ENCODE data around the gene WWOX.

Gene WWOX

DNA sequence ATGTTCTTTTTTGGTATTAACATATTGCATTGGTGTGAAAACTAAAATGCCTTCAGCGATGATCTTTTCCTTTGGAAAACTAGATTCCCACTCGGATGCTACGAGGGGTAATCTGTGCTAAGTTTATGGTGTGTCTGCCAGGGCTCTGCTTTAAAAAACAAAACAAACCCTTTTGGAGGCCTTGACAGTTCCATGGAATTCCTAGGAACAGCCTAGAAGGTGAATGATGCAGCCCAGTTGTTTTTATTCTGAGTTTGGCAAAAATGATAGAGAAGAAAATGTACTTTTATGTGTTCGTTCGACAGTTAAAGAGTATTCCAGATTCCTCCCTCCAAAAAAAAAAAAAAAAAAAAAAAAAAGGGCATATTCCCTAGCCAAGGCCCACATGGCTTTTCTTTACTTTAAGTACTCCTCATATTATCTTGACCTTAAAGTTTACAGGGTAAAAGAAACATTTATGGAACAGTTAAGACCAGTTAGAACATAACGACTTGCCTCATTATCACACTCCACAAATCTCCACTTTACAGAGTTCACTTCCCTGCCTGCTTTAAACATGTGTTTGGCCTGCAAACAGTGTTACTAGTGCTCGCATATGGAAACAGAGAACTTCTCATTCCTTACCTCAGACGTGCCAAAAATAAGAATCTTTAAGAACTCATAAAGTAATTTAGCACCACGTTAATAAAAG is 159.1 kb downstream of the WWOX start:
- DNase-seq (ENCODE audit: extremely low read depth in 1 of 2, low read depth in 1 of 2): no peak

DNA sequence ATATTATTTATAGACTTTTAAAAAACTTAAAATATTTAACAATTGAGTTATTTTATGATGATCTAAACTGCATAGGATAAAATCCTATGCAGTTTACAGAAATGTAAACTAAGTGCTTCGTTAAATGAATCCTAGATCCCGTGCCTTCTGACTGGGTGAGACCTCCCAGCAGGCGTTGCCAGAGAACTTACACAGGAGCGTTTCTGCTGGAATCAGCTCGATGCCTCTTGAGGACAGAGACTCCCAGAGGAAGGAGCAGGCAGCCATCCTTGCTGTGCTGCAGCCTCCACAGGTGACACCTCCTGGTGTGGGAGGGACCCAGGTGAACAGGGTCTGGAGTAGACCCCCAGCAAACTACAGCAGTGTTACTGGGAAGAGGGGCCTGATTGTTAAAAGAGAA is 160.4 kb downstream of the WWOX start:
- no peak for DNase-seq (ENCODE audit: extremely low read depth in 1 of 2, low read depth in 1 of 2)

DNA sequence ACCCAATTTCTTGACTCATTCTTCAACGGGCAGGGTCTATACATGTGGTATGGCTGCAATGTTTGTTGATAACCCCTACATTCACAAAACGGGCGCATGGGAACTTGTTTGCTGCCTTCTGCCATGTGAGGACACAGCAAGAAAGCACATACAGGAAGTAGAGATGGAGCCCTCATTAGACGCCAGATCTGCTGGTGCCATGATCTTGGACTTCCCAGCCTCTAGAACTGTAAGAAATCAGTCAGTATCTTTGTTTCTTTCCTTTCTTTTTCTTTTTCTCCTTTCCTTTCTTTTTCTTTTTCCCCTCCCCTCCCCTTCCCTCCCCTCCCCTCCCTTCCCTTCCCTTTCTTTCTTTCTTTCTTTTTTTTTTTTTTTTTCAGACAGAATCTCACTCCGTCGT is 165.2 kb downstream of the WWOX start:
- no peak for DNase-seq (ENCODE audit: extremely low read depth in 1 of 2, low read depth in 1 of 2)

DNA sequence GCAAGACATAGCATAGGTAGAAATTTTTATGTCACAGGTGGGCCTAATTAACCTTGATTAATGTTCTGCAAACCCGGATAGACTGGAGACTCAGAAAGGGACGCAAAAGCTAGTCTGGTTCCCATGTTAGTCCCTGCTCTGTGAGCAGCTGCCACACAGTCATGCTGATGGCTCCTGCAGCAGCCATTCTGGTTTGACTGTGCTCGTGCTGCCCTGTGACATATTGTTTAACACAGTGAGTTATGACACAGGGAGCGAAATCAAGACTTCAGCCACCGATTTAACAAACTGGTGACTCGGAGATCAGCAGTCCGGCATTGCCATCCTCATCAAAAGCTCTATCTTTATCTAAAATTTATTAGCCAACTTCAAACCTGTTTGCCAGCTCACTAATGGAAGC is 169.8 kb downstream of the WWOX start:
- DNase-seq (ENCODE audit: extremely low read depth in 1 of 2, low read depth in 1 of 2): no peak

DNA sequence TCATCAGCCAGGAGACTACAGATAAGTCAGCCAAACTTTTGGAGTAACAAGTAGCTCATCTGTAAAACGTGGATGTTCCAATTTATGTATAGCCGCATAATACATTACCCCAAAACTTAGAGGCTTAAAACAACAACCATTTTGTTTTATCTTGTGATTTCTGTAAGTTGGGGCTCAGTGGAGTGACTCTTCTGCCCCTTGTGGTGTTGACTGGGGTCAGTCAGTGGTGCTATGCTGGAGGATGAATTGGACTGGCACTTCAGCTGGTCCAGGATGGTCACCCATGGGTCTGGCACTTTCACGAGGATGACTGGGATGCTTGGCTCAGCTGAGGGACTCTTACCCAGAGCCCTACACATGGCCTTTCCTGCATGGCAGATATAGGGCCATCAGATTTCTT is 172.5 kb downstream of the WWOX start:
- no peak for DNase-seq (ENCODE audit: extremely low read depth in 1 of 2, low read depth in 1 of 2)

DNA sequence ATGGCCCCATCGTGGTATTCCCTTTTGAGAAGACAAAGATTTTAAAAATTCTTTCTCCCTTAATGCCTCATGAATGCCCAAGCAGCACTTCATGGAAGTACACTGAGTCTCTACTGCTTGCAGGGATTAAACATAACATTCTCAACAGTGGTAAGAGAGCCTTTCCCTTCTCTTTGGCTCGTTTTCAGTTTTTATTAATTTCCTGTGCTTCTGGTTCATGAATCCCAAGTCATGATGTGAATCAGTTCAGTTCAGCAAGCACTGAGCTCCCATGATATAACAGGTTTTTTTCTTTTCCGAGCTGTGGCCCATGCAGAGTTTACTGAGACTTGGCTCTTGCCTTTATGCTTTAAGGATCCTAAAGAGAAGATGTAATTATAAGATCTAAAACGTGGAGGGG is 175.3 kb downstream of the WWOX start:
- DNase-seq (ENCODE audit: extremely low read depth in 1 of 2, low read depth in 1 of 2): no peak

DNA sequence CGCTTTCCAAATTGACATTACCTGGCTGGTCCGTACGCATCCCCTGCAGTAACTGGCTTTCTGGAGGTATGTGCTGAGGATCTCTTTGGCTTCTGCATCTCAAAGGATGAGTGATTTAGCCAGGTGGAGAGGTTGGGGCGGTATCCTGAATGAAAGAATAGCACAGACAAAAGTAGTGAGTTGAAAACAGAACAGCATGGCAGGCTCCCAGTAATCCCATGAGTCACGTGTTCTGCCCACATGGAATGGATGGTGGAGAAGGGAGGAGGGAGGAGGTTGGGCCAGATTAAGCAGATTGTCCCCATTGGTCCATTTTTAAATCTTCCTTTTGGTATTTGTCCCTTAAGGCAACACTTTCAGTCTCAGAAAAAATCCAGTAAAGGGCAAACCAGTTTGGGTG is 176.0 kb downstream of the WWOX start:
- no peak for DNase-seq (ENCODE audit: extremely low read depth in 1 of 2, low read depth in 1 of 2)

DNA sequence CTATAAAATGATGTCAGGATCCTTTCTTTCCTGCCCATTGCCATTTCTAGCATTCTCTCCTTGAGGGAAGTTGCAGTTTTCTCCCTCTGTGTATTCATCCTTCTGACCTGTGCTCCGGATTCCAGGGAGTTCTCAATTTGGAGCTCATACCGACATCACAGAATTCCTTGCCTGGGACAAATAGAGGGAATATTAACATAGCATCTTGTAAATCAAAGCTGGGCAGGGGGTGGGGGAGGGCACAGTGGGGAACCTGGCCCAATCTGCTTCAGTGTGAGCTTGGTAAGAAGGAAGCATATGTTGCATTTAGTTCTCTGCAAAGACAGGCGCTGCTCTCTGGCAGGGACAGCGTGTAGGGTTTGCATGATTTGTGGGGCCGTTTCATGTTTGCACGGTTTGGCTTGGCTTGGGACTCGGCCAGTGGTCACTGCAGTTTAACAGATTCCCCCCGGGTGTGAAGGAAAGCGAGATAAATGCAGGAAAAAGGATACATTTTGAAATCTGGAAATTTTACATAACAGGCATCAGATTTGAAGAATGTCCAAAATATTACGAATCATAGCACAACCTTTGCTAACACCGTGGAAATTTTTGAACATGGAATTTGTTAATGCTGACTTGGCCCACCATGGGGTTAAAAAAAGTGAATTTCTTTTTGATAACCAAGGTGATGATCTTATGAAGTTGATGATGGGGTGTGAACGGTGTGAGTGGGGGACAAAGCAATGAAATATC is 178.0 kb downstream of the WWOX start:
- DNase-seq (ENCODE audit: extremely low read depth in 1 of 2, low read depth in 1 of 2): no peak

DNA sequence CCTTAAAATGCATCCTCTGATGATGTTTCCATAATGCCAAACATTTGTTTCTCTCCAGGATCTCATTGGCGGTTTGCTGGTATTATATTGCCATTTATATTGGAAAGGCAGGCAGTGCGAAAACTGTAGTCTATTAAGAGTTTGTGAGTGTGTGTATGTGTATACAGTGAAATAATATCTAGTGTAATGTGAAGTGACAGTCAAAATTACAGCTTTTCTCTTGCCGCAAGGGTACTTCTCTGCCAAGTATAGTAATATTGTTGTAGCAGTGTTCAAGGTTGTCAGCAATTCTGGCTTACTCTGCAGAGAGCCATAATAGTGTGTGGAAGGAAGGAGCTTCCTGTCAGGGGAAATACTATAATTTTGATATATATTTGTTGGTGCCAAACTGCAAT is 178.6 kb downstream of the WWOX start:
- DNase-seq (ENCODE audit: extremely low read depth in 1 of 2, low read depth in 1 of 2): no peak

DNA sequence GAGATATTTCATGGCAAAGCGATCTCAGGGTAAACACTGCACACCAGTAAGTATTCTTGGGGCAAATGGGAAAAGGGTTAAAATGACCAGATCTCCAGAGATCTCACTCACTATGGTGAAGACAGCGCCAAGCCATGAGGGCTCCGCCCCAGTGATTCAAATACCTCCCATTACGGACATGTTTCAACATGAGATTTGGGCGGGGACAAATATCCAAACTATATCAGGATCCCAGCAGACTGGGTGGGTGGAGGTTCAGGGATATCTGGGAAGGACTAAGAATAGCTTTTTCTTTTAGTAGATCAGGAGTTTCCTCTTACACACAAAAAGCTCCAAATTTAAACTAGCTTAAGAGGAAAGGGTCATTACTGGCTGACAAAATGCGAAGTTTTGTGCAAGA is 181.7 kb downstream of the WWOX start:
- no peak for DNase-seq (ENCODE audit: extremely low read depth in 1 of 2, low read depth in 1 of 2)

DNA sequence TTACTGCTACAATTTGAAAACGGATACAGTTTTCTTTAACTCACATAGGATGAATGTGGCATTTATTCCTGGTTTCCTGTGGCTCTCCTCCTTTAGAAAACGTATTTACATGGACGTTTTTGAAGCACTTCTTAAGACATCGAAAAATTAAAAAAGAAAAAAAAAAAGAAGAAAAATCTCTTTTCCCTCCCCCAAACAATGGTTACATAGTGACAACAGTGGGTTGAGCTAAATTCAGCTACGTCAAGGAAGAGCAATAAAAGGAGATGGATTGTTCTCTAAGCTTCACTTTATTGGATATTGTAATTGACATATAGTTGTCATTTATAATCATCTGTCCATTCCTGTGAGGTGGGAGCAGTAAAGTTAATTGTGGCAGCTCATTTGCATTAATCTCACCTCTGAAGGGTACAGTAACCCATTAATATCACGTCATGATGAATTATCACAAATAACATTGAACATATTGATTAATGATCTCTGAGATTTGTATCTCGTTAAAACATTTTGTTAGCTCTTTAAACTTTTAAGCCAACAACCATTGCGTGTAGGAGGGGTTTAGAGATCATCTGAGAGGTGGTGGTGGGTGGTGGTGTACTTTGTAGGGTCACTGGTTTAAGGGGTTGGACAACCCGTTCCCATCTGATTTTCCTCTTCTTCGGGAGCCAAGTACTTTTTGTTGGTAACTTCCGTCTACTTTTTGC is 184.2 kb downstream of the WWOX start:
- DNase-seq (ENCODE audit: extremely low read depth in 1 of 2, low read depth in 1 of 2): no peak

DNA sequence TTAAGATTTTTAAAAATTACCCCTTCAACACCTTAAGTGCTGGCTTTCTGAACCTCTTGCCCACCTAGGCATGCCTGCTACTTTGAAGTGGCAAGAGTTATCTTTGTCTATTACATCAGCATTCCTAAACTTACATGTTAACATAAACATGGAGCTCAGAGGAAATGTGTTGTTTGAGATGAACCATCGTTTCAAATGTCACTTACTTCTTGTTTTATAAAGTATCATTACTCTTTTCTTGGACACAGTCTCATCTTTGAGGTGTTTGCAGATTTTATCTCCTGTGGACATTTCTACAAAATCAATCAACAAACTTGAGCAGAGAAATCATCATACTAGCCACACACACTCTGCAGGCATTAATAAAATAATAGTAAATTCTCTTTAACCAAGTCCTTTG is 184.9 kb downstream of the WWOX start:
- no peak for DNase-seq (ENCODE audit: extremely low read depth in 1 of 2, low read depth in 1 of 2)

DNA sequence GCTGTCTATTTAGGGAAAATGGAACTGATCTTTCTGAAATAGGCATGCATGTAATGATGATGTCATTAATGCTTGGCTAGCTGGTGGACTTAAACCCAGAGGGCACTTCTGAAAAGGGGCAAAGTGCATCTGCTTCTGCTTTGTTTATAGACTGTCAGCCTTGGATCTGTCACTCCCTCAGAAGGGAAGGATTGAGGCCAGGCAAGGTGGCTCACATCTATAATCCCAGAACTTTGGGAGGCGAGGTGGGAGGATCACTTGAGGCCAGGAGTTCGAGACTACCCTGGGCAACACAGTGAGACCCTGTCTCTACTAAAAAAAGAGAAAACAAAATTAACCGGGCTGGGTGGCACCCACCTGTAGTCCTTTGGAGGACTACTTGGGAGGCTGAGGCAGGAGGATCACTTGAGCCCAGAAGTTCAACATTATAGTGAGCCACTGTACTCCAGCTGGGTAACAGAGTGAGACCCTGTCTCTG is 185.5 kb downstream of the WWOX start:
- no peak for DNase-seq (ENCODE audit: extremely low read depth in 1 of 2, low read depth in 1 of 2)

DNA sequence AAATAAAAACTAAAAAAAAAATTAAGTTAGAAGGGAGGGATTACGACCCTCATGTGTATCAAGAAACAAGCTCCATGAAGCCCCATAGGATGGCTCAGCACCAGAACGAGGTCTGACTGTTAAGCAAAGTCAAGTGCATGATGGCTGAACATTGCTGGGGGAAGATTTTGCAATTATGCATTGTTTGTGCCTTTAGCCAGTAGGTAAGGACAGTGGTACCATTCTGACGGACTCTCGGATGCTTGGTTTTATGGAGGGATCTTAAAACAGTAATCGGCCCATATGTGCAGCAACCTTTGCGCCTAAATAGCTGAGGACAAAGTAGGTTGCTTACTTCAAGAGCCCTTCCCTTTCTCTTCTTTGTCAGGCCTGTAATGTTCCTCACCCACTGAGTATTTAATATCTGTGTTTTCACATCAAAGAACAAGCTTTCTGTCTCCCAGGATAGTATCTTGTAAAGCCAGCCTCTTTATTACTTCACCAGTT is 186.0 kb downstream of the WWOX start:
- no peak for DNase-seq (ENCODE audit: extremely low read depth in 1 of 2, low read depth in 1 of 2)

DNA sequence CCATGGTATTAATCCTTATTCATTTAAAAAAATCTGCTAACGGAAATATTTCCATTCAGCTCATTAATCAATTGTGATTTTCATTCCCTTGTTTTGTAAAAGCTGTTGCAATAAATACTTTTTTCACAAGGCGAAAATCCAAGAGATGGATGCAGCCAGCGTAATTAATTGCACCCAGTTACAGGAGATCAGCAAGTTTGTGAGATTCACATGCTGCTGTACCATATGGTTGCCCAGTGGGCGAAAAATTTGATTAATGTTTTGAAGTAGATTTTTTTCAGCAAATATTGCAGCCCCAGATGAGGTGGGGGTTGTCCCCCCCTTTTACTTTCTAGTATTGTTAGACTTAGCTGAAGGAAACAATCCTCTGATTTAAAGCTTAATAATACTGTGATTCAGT is 186.6 kb downstream of the WWOX start:
- DNase-seq (ENCODE audit: extremely low read depth in 1 of 2, low read depth in 1 of 2): no peak

DNA sequence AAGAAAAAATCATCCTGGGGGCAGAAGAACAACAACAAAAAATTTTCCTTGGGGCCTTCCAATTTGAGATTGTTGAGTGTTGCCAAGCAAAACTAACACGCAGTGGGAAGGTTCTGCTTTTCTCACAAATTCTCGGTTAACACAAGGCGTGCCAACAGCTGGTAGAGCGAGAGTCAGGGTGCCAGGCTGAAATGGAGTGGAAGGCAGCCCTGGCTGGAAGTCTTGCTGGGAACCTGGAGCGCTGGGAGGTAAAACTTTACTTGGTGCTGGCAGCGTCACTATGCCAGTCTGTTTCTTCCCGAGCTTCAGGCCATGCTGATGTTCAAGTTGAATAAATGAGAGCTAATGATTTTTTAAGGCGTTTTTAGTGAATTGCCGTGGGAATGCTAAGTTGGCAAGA is 189.4 kb downstream of the WWOX start:
- DNase-seq (ENCODE audit: extremely low read depth in 1 of 2, low read depth in 1 of 2): no peak

DNA sequence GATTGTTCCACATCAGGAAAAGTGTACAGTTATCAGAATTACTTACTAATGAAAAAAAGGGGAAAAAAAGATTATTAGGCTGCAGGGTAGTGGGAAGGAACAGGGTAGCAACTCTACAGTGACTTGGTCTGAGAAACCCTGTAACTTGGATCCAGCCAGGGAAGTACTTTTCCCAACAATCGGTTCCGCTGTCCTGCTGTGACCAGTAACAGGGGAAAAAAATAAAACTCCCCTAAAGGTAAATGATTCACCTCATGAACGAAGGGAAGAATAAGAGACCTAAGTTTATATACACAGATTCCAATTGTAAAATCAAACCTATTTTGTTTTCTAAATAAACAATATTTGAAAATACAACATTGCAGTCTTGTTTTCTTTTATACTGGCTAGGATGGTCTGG is 189.9 kb downstream of the WWOX start:
- DNase-seq (ENCODE audit: extremely low read depth in 1 of 2, low read depth in 1 of 2): no peak

DNA sequence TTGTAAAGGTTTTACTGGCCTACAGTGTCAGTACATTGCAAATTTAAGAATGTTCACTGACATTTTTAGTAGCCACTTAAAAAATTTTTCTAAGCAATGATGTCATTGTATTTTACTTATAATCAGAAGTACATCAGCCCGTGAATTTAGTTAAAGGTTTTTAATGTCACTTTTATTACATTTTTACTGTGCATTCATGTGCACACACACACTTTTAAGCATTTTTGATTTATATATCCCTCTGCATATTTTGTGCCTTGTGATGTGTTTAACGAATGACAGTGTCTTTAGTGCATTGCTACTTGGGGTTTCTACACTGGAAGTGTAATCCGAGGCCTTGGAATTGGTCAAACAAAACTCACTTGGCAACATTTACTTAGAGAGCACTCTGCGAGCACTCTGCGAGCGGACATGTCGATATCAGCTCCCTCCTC is 190.4 kb downstream of the WWOX start:
- no peak for DNase-seq (ENCODE audit: extremely low read depth in 1 of 2, low read depth in 1 of 2)

DNA sequence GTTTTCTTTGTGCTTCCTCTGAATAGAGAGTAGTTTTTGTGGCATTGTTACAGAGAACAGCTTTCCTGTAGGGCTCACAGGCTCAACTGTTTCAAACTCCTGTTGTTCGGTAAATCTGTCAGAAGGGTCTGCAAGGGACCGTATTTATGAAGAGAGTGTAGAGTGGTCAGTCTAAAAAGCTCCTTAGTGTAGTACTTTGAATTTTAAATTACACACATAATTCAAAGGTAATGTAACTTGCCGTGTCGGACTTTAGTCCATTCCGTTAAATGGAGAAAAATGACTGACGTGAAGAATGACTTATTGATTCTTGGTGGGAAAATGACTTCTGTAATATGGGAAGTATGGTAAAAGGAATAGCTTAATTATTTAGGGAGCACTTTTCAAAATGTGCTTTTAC is 190.9 kb downstream of the WWOX start:
- DNase-seq (ENCODE audit: extremely low read depth in 1 of 2, low read depth in 1 of 2): no peak

DNA sequence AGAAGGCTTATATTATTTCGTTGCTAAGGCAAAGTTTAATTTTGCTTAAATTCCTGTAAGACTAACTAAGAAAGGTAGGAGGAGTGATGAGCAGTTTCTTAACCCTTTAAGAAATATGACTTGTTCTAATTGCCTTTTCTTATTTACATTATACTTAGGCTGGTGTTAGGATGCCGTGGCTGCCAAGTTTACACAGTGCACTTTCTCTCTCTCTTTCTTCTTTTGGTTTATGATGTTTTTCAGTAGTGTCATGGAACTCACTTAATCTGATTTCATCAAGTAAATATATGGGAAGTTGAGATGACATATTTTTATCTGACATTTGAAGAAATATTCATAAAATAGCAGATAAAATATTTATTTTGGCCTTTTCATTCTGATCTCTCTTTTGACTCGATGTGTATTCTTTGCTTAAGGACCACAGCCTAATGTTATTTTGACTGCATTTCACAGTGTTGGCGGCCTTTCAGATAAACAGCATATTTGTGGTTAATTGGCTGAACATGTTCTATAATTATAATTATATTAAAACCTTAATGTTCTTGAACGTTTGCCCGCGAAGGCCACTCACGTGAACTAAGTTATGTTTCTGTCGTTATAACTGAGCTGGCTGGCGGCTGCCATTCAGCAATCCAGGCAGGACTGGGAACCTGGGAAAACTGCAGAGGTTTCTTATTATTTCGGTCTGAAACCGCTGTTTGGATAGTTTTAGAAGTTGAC is 191.6 kb downstream of the WWOX start:
- DNase-seq (ENCODE audit: extremely low read depth in 1 of 2, low read depth in 1 of 2): no peak

DNA sequence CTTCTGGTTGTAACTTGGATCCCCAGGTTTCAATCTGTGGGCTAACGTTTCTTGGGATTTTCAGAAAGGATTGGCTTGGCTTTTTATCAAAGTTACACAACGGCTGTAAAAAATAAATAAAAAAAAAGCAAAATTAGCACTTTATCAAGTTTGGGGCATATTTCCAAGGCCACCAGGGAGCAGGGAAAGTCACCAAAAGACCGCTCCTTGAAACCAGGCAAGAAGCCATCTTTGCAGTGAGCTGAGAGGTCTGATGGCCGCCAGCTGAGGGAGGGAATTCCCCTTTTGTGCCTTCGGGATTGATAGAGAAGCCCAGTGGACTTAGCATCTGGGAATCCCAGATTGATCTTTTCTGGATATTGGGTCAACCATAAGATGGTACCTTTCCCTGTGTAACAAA is 192.2 kb downstream of the WWOX start:
- no peak for DNase-seq (ENCODE audit: extremely low read depth in 1 of 2, low read depth in 1 of 2)

All from stimulated activated CD8-positive, alpha-beta memory T cell treated with anti-CD3 and anti-CD28 coated beads, Interleukin-7, amount 100 ng/mL, for 48 hours (primary cell).